ENCODE results near the gene SNRPB.

The SNRPB gene

DNA sequence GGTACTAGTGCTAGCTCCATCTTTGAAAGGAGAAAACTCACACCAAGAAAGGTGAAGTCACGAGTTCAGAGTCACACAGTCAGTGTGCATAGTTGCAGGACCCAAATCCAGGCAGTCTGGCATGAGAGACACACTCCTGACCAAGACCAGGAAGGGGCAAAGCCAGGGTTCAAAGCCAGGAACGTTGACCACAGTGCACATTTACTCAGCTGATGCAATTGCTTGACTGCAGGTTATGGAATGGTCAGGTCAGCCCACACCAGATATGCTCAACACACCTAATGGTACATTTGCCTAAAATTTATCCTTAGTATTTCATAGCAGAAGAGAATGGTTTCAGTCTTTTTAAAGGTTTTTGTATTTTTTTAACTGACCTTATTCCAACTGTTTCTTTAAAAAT, 52.2 kb downstream of the SNRPB start:
- DNase-seq = no peak

- DNase-seq = no peak
These were observed 53.4 kb downstream of the SNRPB start for GRCh38 chr20:2417213-2417541.

DNA sequence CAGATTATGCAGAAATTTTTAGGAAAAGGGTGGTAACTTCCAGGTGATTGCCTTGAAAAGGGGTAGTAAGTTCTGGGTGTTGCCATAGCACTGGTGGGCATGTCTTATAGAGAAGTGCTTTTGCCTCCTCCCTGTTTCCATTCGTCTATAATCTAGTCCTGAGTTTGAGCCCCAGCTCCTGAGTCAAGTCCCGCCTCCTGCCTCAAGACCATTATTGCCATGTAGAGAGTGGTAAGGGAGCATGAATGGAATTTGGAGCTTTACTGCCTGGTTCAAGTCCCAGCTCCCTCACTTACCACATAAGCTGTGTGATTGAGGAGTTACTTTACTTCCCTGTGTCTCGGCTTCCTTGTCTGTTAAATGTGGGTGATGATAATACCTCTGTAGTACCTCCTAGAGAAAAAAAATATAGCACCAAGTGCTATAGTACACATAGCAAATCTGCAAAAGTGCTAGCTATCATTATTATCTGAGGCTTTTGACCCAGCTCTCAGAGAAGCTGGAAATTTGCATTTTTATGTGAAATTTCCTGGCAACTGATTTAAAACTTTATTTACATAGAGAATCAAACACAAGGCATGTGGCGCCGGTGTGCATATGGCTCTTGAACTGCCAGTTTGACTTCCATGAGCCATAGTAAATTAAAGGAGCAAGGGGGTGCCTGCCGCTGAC, 53.9 kb downstream of the SNRPB start:
- no peak for DNase-seq
